Endometrial microvascular endothelial cells (primary cell): Measurements from ENCODE around the gene TP53RK. TPM values are rescaled to one million over a fixed set of nuclear protein-coding genes. Genes with fewer than 3 reads are reported as not detected.

Experiments
- in situ Hi-C: cut with HindIII; loops from 2 replicates; pipeline ENCODE4 v1.10.0; 2017; ENCODE audit warnings: low sequenced_read_pairs, low pct_unique_long_range_greater_than_20kb; ENCODE audit errors: inconsistent ontology term
- total RNA-seq: library from RNA; depleted of rRNA; stranded (reverse); fragments of >200 nt; gene quantifications from one replicate; pipeline ENCODE4 v1.2.3, GENCODE V29; 2015; ENCODE audit errors: inconsistent ontology term

TP53RK gene
- 31.6 TPM for total RNA-seq

DNA sequence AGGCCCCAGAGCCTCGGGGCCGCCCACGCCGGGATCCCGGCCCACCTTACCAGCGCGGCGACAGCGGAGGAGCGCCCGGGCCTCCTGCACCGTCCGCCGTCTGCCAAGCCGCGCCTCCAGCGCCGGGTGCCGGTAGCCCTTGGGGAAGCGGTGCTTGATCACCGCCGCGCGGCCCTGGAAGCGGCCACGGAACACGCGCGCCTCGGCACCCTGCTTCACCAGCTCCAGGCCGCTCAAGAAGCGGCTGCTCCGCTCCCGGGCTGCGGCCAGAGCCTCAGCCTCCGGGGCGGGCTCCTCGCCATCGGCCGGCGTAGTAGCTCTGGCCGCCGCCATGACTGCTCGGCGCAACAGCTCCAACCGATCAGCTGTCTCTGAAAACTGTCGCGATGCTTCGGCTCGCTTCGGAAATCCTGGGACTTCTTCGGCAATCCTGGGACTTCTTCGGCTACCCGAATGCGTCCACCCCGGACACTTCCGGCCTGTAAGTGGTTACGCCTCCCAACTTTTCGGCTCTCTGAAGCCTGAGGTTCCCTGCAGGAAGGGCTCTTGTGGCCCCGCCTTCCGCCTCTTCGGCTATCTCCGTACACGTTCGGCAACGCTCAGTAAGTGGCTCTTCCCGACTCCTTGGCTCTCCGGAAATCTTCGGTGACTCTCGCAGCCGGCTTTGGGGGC, at the start of gene TP53RK:
Gene TP53RK (minus strand): TSS at position 363 of the 672 bp plus-strand sequence. CDS start 30 bp downstream, at position 333.
- in situ Hi-C loops: no loop called here

DNA sequence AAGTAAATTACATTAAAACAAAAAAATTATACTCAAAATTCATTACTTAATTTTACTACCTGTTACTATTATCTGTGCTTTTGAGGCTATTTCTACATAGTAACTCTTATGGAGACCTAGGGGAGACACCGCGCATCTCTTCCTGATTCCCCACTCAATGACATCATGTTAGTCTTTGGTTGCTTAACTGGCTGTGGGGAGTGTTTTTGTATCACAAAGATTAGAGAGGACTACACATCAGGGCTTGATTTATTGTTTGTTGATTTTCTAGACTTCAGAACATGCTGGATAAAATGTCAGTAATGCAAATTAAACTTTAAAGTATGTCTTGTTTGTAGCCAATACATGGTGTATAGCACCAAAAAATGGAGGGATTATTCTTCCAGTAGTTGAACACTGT, 46.2 kb upstream of the TP53RK start:
- in situ Hi-C loops: no loop called here

GRCh38 chr20:46731770-46732169, 42.5 kb upstream of the TP53RK start:
- in situ Hi-C loops: no loop called here

DNA sequence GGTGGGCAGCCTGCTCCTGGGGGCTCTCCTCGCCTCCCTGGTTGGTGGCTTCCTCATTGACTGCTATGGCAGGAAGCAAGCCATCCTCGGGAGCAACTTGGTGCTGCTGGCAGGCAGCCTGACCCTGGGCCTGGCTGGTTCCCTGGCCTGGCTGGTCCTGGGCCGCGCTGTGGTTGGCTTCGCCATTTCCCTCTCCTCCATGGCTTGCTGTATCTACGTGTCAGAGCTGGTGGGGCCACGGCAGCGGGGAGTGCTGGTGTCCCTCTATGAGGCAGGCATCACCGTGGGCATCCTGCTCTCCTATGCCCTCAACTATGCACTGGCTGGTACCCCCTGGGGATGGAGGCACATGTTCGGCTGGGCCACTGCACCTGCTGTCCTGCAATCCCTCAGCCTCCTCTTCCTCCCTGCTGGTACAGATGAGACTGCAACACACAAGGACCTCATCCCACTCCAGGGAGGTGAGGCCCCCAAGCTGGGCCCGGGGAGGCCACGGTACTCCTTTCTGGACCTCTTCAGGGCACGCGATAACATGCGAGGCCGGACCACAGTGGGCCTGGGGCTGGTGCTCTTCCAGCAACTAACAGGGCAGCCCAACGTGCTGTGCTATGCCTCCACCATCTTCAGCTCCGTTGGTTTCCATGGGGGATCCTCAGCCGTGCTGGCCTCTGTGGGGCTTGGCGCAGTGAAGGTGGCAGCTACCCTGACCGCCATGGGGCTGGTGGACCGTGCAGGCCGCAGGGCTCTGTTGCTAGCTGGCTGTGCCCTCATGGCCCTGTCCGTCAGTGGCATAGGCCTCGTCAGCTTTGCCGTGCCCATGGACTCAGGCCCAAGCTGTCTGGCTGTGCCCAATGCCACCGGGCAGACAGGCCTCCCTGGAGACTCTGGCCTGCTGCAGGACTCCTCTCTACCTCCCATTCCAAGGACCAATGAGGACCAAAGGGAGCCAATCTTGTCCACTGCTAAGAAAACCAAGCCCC, 36.2 kb upstream of the TP53RK start:
- in situ Hi-C loops: no loop called here

DNA sequence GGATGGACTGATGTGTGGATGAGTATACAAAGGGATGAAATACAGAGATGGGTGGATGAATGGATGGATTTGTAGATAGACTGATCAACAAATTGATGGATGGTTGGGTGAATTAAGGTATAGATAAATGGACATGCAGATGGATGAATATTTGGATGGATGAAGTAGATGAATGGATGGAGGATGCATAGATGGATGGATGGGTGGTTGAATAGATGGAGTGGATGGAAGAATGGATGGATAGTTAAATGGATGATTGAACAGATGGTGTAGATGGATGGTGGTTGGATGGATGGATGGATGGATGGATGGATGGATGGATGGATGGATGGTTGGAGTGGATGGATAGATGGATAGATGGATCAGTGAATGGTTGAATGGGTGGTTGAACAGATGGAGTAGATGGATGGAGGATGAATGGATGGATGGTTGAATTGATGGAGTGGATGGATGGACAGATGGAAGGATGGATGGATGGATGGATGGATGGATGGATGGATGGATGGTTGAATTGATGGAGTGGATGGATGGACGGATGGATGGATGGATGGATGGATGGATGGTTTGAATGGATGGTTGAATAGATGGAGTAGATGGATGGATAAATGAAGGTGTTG, 35.2 kb upstream of the TP53RK start:
- in situ Hi-C loops: no loop called here

- in situ Hi-C loops: no loop called here
Observed at GRCh38 chr20:46723039-46723438, 33.8 kb upstream of the TP53RK start.

GRCh38 chr20:46722450-46722849, 33.2 kb upstream of the TP53RK start:
- in situ Hi-C loops: no loop called here

DNA sequence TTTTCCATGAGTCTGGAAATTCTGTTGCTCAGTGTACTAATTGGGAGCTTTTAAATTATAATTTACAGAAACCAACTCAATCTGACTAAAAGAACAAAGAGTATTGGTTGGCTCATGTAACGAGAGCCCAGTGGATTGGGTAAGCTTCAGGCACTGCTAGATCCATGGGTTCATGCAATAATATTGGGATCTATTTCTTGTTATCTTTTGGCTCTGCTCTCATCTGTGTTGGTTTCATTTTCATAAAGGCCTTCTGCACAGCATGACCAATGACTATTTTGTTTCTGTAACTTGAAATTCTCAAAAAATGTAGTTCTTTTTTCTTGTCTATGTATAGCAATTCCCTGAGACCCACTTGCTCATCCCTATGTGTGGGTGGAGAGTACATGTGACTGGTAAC, 32.2 kb upstream of the TP53RK start:
- in situ Hi-C loops: no loop called here

- in situ Hi-C loops: no loop called here
Observed at GRCh38 chr20:46720776-46721425, 31.7 kb upstream of the TP53RK start.

DNA sequence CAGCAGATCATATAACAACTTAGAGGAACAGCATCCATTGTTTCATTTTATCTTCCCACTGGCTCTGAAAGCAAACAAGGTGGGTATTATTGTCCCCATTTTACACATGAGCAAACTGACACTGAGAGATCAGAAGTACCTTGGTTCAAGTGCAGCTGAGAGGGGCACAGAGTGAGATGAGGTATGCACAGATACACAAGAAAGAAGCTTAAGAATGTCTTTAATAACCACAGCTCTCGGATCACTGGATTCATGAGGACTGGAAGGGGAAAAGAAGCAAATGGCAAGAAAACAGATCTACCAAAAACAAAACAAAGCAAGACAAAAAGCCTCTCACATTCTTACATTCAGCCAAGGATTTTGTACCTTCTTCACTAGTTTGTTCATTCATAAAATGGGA, 30.8 kb upstream of the TP53RK start:
- in situ Hi-C loops: no loop called here

DNA sequence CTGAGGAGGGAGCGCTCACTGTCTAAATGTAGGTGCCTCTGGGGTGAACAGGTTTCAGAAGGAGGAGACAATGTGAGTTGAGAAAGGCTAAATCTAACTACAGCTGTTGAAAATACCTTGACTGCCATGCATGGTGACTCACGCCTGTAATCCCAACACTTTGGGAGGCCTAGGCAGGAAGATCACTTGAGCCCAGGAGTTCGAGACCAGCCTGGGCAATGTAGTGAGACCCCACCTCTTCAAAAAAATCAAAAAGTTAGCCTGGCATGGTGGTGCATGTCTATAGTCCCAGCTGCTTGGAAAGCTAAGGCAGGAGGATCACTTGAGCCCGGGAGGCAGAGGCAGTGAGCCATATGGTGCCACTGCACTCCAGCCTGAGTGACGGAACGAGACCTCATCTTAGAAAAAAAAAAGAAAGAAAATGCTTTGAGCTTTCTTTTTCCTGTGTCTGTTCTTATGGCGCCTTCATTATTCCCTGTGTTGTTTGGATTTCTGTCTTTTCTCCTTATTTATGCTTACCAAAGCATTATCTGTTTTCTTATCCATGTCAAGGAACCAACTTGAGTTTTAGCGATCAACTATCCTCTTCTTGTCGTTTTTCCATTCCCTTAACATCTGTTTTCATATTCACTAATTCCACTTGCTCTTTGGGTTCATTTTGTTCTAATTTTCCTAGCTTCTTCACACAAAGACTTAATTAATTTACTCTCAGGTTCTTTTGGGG, 28.7 kb upstream of the TP53RK start:
- in situ Hi-C loops: no loop called here

DNA sequence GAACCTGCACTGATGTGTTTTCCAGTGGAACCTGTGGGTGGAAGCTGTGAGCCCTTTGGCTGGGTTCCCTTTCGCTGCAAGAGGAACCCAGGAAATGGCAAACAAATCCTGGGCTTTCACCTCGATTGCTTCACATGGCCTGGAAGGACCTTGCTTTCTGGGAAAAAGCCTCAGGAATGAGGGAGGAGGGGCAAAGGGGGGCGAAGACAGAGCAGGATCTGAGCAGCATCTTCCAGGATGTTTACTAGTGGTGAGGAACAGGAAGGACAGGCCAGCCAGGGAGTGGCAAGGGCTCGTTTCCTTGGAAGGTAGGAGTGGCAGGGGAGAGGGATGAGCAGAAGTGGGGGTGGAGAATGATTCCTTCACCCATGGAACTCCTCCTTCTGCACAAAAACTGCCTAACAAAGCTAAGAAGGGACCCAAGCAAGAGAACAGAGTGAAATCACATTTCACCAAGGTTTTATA, 26.1 kb upstream of the TP53RK start:
- in situ Hi-C loops: no loop called here

DNA sequence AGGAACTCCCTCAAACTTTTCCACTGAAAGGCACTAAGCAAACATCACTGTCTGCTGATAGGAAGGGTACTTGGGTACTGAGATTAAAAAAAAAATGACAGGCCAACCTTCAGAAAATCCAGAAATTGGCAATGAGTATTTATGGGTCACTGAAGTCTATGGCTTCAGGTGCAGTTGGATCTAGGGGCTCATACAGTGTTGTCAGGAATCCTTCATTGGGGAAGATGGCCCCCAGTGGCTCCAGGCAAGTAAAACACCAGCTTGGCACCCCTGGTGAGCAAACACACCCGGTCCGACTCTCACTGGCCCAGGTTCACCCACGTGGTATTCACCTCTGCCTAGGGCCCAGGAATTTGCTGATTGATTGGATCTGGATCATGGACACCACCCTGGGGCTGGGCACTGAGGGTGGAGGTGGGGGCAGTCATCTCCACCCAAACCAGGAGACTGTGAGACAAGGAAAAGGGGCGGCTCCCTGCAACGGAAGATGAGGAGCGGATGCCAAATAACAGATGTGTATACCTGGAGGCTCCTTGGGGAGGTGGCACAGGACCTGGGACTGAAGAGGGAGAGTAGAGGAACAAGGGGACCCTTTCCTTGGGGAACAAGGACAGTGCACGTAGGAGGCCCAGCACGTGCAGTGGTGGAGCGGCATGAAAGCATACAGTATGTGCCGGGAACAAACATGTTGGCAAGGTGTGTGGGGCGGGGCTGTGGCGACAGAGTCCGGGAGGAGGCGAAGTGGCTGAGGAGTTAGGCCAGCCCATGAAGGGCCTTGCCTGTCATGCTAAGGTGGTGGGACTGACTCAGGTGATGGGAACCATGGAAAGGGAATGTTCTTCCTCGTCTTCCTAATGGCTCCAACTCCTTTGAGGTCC, 25.0 kb upstream of the TP53RK start:
- in situ Hi-C loops: no loop called here

- in situ Hi-C loops: no loop called here
Observed at GRCh38 chr20:46712056-46712636, 22.9 kb upstream of the TP53RK start.

GRCh38 chr20:46710153-46710913, 21.1 kb upstream of the TP53RK start:
- in situ Hi-C loops: no loop called here

- in situ Hi-C loops: no loop called here
Observed at GRCh38 chr20:46709459-46710152, 20.4 kb upstream of the TP53RK start, which contains the start of gene SLC2A10. Gene SLC2A10 (plus strand): TSS chr20:46709649. CDS start chr20:46709737, 88 bp downstream.
